GM10847 (cell line): ENCODE measurements around the gene MAN2A2.

Source experiments
- POLR2A ChIP-seq: IDR thresholded peaks from 2 replicates; pipeline ENCODE4 v1.6.1; 2011; ENCODE audit not compliant: insufficient read length; ENCODE audit errors: extremely low read depth

The MAN2A2 gene

GRCh38 chr15:90887037-90887481 is 16.0 kb upstream of the MAN2A2 start:
- TF ChIP-seq POLR2A, result no peak

DNA sequence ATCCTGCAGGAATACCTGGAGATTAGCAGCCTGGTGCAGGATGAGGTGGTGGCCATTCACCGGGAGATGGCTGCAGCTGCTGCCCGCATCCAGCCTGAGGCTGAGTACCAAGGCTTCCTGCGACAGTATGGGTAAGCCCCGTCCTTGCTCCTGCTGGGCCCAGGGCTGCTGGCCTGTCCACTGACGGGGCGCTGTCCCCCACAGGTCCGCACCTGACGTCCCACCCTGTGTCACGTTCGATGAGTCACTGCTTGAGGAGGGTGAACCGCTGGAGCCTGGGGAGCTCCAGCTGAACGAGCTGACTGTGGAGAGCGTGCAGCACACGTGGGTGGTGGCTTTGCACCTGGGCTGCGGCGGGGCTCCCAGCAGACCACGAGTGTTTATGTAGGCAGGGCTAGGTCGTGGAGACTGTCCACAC is 13.8 kb upstream of the MAN2A2 start:
- no peak for TF ChIP-seq POLR2A

GRCh38 chr15:90889736-90890456 is 13.2 kb upstream of the MAN2A2 start:
- TF ChIP-seq POLR2A, result no peak

GRCh38 chr15:90890839-90891238 is 12.3 kb upstream of the MAN2A2 start:
- TF ChIP-seq POLR2A, result no peak

DNA sequence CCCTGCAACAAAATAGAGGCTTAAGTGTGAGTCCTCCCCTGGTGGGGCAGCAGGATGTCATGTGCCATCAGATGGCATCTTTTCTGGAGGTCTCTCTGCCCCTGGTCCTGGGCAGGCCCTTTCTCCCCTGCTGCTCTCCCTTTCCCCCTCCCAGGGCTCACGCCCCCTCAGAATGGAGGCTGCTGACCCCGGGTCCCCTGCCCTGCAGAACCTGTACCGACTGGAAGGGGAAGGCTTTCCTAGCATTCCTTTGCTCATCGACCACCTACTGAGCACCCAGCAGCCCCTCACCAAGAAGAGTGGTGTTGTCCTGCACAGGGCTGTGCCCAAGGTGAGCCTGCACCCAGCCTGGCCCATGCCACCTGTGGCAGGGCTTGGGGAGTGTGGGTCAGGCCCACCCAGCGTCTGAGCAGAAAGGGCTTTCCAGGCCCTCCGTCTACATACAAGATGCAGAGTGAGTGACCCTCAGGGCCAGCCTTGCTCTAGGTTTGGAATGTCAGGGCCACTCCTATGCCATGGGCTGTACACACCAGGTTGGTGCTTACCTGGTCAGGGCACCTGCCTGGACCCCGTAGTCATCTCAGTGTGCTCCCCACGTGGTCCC is 11.7 kb upstream of the MAN2A2 start:
- TF ChIP-seq POLR2A, result no peak

DNA sequence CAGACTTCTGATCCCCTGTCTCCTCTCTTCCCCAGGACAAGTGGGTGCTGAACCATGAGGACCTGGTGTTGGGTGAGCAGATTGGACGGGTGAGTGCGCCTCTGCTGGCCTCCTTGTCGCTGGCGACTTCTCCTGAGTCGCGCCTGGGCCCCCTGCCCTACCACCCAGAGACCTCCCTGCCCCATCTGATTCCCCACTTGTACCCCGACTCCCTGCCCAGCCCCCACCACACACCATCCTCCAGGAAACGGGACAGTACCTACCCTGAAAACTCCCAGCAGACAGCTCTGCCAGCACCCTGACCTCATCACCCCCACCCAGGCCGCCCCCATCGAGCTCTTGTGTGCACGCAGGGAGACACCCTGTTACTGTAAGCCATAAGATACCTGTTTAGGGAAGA is 11.1 kb upstream of the MAN2A2 start:
- no peak for TF ChIP-seq POLR2A

DNA sequence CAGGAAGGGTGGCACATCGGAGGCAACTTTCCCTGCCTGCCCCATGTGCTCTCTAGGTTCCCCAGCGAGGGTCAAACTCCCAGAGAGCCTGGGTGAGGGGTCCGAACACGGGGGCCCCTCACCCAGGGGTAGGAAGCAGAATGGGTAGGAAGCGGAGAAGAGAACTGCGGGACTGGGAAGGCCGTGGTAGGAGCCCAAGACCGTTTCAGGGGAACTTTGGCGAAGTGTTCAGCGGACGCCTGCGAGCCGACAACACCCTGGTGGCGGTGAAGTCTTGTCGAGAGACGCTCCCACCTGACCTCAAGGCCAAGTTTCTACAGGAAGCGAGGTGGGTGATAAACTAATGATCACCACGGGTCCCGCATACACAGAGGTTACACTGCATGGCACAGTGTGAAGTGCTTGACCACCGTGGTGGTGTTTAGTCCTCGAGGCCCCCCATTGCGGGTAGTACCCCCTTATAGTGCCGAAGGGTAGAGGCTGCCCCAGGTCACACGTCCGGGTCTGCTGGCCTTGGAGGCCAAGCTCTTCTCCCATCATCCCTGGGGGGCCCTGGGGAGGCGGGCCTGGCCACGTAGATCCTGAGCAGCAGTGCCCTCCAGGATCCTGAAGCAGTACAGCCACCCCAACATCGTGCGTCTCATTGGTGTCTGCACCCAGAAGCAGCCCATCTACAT is 10.5 kb upstream of the MAN2A2 start:
- TF ChIP-seq POLR2A, result no peak

DNA sequence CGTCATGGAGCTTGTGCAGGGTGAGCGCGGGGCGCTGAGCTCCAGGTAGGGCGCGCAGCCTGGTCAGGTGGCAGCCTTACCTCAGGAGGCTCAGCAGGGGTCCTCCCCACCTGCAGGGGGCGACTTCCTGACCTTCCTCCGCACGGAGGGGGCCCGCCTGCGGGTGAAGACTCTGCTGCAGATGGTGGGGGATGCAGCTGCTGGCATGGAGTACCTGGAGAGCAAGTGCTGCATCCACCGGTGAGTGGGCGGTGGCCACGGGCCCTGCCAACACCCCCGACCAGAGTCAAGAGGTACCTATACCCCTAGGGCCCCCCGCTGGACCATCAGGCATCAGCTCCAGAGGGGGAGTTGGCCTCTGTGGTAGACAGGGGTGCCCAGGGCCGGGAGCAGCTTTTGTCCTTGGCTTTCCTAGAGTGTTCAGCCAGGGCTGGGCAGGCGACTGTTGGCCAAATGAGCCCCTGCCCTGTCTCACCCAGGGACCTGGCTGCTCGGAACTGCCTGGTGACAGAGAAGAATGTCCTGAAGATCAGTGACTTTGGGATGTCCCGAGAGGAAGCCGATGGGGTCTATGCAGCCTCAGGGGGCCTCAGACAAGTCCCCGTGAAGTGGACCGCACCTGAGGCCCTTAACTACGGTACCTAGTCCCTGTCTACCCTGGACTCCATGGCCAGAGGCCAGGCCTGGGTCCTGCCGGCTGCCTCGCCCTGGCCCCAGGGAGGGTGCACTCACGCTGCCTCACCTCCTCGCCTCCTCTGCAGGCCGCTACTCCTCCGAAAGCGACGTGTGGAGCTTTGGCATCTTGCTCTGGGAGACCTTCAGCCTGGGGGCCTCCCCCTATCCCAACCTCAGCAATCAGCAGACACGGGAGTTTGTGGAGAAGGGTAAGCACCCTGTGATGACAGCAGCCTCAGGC is 9.7 kb upstream of the MAN2A2 start:
- TF ChIP-seq POLR2A, result no peak

DNA sequence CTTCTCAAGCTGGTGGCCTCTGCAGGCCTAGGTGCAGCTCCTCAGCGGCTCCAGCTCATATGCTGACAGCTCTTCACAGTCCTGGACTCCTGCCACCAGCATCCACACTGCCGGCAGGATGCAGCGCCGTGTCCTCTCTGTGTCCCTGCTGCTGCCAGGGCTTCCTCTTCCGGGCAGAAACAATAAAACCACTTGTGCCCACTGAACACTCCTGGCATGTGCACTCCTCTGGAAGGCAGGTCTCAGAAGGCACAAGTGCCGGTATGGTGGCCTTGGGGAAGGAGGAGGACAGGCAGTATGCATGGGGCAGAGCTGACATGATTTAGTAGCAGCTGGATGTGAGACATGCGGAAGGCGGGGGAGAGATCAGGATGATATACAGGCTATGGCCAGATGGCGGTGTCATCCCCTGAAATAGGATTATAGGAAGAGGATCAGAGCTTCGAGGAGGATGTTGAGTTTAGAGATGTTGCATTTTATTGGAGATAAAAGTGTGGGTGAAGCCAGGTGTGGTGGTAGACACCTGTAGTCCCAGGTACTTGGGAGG is 7.5 kb upstream of the MAN2A2 start:
- TF ChIP-seq POLR2A, result no peak

GRCh38 chr15:90901175-90902039 is 1.7 kb upstream of the MAN2A2 start:
- no peak for TF ChIP-seq POLR2A

DNA sequence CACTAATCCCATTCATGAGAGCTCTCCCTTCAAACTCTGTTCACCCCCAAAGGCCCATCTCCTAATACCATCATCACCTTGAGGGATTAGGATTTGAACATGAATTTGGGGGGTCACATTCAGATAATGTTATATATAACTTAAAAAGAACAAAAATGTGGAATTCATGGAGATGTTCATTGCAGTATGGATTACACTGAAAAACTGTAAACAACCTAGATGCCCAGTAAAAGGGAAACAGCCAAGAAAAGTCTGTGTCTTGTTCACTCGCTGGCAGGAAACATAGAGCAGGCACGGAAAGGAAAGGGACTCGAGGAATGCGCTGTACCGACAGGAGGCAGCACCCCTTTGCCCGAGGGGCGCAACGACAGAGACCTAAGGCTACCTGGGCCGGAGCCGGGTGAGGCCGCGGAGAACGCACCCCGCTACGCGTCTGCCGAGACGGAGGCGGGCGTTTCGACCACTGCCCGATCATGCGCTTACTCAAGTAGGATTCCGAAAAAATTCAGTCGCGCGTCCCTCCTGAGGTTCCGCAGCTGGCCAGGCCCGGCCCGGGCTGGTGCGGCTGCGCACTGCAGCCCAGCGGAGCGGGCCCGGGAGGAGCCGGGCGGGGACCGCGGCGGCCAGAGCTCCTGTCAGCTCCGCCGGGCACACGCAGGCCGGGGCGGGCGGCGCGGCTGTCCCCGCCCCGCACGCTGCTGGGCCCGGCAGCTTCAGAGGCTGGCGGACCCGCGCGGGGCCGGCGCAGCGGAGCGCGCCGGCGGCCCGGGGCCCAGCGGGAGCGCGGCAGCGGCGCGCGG is 862 bp upstream of the MAN2A2 start:
- TF ChIP-seq POLR2A, result peak; percentile 31

DNA sequence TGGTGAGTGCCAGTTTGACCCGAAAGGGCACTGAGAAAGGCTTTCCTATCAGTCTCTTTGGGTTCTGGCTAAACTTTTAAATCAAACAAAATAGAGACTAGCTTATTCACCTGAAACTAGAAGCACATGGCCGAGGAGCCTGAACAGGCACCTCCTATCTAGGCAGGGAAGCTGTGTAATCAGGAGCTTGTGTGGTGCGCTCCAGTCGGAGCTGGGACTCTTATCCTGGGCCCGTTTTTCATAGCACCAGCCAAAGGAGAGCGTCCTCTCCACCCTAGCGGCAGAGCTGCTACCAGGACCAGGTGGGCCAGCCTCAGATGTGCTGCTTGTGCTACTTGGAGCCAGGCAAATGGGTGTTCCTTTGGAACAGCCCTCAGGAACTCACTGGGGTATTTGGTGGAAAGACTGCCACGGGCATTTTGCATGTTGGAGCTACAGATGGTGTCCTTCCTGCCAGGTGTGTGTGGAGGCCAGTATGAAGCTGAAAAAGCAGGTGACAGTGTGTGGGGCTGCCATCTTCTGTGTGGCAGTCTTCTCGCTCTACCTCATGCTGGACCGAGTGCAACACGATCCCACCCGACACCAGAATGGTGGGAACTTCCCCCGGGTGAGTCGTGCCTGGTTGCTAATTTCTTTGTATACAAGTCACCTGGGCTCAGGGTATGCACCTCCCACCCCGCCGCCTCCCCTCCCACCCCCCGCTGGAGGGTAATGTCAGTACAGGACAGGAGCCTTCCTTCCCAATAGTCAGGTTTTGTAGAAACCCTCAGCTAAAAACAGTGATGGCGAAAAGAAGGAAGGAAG is 833 bp downstream of the MAN2A2 start:
- TF ChIP-seq POLR2A, result no peak

GRCh38 chr15:90904746-90905145 is 1.6 kb downstream of the MAN2A2 start:
- no peak for TF ChIP-seq POLR2A
